Ishikawa (cell line): Measurements from ENCODE around the gene AREG.

Experiments
- CEBPB ChIP-seq: IDR thresholded peaks from 2 replicates; pipeline ENCODE4 v1.6.1; 2012
- CREB1 ChIP-seq: IDR thresholded peaks from 2 replicates; pipeline ENCODE4 v1.6.1; 2012; ENCODE audit warnings: low read depth
- EGR1 ChIP-seq: IDR thresholded peaks from 2 replicates; pipeline ENCODE4 v1.6.1; 2012
- EP300 ChIP-seq: IDR thresholded peaks from 2 replicates; pipeline ENCODE4 v1.6.1; 2012; ENCODE audit warnings: borderline replicate concordance
- FOXM1 ChIP-seq: IDR thresholded peaks from 2 replicates; pipeline ENCODE4 v1.6.1; 2012; ENCODE audit warnings: low read depth, borderline replicate concordance
- NFIC ChIP-seq: IDR thresholded peaks from 2 replicates; pipeline ENCODE4 v1.6.1; 2012
- RAD21 ChIP-seq: IDR thresholded peaks from 2 replicates; pipeline ENCODE4 v1.6.1; 2012; ENCODE audit warnings: low read depth
- TAF1 ChIP-seq: IDR thresholded peaks from 2 replicates; pipeline ENCODE4 v1.6.1; 2012; ENCODE audit warnings: low read depth, mild to moderate bottlenecking
- TCF12 ChIP-seq: IDR thresholded peaks from 2 replicates; pipeline ENCODE4 v1.6.1; 2012; ENCODE audit warnings: low read depth
- TEAD4 ChIP-seq: IDR thresholded peaks from 2 replicates; pipeline ENCODE4 v1.6.1; 2012
- YY1 ChIP-seq: IDR thresholded peaks from 2 replicates; pipeline ENCODE4 v1.6.1; 2012; ENCODE audit warnings: low read depth
- ZBTB7A ChIP-seq: IDR thresholded peaks from 2 replicates; pipeline ENCODE4 v1.6.1; 2012; ENCODE audit warnings: low read depth
- TF ChIP-seq, protein P1 (sequence below): IDR thresholded peaks from 2 replicates; pipeline ENCODE4 v1.6.1; 2012
- TF ChIP-seq, protein P2 (sequence below): IDR thresholded peaks from 2 replicates; pipeline ENCODE4 v1.6.1; 2012
- TF ChIP-seq, protein P3 (sequence below): IDR thresholded peaks from 2 replicates; pipeline ENCODE4 v1.6.1; 2012; ENCODE audit warnings: low read depth, mild to moderate bottlenecking

Gene AREG

DNA sequence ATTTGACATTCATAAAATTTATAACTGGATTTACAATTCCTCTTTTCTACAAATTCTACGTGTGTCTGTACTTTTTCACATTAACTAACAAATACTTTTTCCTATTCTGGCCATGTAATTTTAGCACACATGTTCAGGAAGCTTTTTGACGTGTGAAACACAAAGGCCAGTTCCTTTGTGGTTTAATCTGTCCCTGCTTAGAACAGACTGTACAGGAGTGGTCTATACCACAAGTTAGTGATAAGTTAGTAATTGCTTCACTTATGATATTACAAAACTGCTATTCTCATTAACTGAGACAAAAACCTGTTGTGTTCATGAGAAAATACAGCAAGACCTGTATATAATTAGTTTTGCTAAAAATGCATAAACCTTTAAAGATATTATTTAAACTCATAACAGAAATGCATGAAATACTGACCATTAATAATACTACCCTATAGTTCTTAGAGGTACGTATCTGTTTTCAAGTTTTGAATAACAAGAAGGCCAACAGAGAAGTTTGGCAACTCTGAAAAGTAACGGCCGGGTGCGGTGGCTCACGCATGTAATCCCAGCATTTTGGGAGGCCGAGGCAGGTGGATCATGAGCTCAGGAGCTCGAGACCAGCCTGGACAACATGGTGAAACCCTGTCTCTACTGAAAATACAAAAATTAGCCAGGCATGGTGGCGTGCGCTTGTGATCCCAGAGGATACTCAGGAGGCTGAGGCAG lies 13.7 kb upstream of the AREG start:
- TF ChIP-seq TCF12 (no peak), EP300 (no peak), CREB1 (no peak), CEBPB (no peak), TEAD4 (no peak), EGR1 (no peak)
- TF ChIP-seq, protein P1, sequence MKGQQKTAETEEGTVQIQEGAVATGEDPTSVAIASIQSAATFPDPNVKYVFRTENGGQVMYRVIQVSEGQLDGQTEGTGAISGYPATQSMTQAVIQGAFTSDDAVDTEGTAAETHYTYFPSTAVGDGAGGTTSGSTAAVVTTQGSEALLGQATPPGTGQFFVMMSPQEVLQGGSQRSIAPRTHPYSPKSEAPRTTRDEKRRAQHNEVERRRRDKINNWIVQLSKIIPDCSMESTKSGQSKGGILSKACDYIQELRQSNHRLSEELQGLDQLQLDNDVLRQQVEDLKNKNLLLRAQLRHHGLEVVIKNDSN: no peak

DNA sequence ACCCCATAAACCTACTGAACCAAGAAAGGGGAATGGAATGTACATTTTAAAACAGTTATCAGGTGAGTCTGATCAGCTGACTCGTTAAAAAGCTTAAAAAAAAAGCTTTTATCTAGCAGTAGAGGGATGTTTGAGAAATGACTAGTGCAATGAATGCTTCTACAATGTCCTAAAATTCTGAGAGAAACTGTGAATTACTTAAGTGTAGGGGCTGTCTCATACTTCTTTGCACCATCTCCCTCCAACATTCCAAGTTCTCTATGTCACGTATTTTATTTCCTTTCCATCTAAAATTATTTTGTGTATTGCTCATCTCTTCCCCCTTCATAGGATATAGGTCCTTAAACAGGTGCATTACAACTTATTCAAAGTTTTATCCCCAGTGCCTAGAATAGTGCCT lies 11.9 kb upstream of the AREG start:
- no peak for TF ChIP-seq YY1
- TF ChIP-seq EGR1: no peak
- TF ChIP-seq CREB1: no peak
- TF ChIP-seq EP300: no peak
- TF ChIP-seq TAF1: no peak
- TF ChIP-seq, protein P2, sequence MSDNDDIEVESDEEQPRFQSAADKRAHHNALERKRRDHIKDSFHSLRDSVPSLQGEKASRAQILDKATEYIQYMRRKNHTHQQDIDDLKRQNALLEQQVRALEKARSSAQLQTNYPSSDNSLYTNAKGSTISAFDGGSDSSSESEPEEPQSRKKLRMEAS: no peak
- TF ChIP-seq, protein P1: no peak
- TF ChIP-seq, protein P3, sequence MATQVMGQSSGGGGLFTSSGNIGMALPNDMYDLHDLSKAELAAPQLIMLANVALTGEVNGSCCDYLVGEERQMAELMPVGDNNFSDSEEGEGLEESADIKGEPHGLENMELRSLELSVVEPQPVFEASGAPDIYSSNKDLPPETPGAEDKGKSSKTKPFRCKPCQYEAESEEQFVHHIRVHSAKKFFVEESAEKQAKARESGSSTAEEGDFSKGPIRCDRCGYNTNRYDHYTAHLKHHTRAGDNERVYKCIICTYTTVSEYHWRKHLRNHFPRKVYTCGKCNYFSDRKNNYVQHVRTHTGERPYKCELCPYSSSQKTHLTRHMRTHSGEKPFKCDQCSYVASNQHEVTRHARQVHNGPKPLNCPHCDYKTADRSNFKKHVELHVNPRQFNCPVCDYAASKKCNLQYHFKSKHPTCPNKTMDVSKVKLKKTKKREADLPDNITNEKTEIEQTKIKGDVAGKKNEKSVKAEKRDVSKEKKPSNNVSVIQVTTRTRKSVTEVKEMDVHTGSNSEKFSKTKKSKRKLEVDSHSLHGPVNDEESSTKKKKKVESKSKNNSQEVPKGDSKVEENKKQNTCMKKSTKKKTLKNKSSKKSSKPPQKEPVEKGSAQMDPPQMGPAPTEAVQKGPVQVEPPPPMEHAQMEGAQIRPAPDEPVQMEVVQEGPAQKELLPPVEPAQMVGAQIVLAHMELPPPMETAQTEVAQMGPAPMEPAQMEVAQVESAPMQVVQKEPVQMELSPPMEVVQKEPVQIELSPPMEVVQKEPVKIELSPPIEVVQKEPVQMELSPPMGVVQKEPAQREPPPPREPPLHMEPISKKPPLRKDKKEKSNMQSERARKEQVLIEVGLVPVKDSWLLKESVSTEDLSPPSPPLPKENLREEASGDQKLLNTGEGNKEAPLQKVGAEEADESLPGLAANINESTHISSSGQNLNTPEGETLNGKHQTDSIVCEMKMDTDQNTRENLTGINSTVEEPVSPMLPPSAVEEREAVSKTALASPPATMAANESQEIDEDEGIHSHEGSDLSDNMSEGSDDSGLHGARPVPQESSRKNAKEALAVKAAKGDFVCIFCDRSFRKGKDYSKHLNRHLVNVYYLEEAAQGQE: no peak
- no peak for TF ChIP-seq ZBTB7A
- TF ChIP-seq NFIC: no peak
- TF ChIP-seq RAD21: no peak
- TF ChIP-seq TCF12: no peak
- no peak for TF ChIP-seq FOXM1
- TF ChIP-seq TEAD4: no peak
- no peak for TF ChIP-seq CEBPB

DNA sequence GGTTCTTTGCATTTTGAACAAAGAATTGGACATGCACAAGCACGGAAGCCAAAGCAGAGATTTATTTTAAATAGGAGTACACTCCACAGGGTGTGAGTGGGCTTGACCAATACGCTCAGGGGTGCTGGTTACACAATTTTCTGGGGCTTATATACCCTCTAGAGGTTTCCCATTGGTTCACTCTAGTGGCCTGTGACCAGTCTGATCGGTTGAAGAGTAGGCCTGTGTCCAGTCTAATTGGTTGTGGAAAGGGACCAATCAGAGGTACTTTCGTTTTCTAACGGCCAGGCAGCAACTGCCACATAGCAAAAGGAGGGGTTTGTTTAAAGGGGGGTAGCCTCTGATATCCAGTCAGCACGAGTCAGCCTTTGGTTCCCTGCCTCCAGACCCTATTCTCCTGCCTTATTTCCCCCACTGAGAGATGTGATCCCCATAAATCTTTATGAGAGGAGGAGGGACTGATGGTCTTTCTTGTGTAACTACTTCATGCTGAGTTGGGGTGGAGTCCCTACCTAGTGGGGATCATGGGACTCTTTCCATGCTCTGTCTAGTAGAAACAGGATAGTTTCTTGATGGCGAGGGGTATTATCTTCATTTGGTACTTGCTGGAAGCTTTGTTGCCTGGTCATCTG lies 11.3 kb upstream of the AREG start:
- no peak for TF ChIP-seq RAD21
- TF ChIP-seq NFIC: no peak
- TF ChIP-seq FOXM1: no peak
- no peak for TF ChIP-seq TAF1
- TF ChIP-seq, protein P3: no peak
- no peak for TF ChIP-seq YY1
- no peak for TF ChIP-seq ZBTB7A
- TF ChIP-seq, protein P2: no peak
- TF ChIP-seq EGR1: no peak
- no peak for TF ChIP-seq CREB1
- TF ChIP-seq TCF12: no peak
- TF ChIP-seq, protein P1: no peak
- no peak for TF ChIP-seq CEBPB
- TF ChIP-seq EP300: no peak
- no peak for TF ChIP-seq TEAD4

DNA sequence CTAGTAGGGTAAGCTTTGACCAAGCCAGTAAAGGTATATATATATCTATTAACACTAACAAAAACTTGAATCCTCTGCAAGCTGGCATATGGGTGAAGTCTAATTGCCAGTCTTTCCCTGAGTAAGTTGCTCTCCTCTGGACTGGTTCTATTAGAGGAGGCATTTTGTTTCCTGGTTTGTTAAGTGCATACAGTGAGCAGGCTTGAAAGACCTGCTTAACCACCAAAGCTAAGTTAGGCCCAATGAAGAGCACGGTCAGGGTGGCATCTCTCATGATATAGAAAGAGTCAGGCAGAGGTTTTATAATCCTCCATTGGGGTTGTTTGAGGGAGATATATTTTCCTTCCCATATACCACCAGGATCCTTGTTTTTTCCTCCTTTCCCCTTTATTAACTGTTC lies 9.6 kb upstream of the AREG start:
- TF ChIP-seq EGR1 (no peak), YY1 (no peak), ZBTB7A (no peak), EP300 (no peak)
- TF ChIP-seq, protein P2: no peak

DNA sequence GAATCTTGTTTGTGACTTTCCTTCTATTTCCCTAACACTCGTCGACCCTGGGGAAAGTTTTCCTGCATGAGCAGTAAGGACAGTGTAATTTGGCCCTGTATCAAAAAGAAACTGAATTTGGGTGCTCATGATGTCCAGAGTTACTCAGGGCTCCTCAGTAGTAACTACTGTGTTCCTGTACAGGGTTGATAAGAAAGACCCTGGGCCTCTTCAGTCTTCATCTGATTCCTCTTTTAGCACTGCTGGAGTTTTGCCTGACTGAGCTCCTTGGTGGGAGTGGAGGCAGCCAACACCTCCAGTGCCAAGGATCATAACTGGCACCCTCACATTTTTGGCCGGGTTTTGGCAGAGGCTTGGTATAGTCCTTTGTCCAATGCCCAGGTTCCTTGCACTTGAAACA lies 7.1 kb upstream of the AREG start:
- TF ChIP-seq CREB1: no peak
- TF ChIP-seq, protein P3: no peak
- TF ChIP-seq EGR1: no peak
- TF ChIP-seq TAF1: no peak
- no peak for TF ChIP-seq RAD21
- no peak for TF ChIP-seq EP300
- no peak for TF ChIP-seq FOXM1
- TF ChIP-seq TEAD4: no peak
